ENCODE measurements around the gene RAP1B.

GRCh38 chr12:68628698-68629097 lies 18.0 kb downstream of the RAP1B start:
- TF ChIP-seq, protein P1, sequence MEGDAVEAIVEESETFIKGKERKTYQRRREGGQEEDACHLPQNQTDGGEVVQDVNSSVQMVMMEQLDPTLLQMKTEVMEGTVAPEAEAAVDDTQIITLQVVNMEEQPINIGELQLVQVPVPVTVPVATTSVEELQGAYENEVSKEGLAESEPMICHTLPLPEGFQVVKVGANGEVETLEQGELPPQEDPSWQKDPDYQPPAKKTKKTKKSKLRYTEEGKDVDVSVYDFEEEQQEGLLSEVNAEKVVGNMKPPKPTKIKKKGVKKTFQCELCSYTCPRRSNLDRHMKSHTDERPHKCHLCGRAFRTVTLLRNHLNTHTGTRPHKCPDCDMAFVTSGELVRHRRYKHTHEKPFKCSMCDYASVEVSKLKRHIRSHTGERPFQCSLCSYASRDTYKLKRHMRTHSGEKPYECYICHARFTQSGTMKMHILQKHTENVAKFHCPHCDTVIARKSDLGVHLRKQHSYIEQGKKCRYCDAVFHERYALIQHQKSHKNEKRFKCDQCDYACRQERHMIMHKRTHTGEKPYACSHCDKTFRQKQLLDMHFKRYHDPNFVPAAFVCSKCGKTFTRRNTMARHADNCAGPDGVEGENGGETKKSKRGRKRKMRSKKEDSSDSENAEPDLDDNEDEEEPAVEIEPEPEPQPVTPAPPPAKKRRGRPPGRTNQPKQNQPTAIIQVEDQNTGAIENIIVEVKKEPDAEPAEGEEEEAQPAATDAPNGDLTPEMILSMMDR (IDR thresholded peaks at IDR 0.05; ENCODE audit: low read length) = no peak
- no peak for TF ChIP-seq EZH2 (optimal IDR thresholded peaks at IDR 0.05; ENCODE audit: low read depth, low read length)
- no peak for TF ChIP-seq EZH2phosphoT487 (IDR thresholded peaks at IDR 0.05; ENCODE audit: low read length)

Data from MM.1S (cell line).